ENCODE measurements around the gene C2orf92.
A peak's percentile ranks its signal among the peaks of the same experiment; 100 is the strongest.
"Not testable (repeated sequence)": the region's sequence is repeated elsewhere in the genome, so short reads cannot be mapped to it uniquely, and the experiment has no call there.

C2orf92 gene

DNA sequence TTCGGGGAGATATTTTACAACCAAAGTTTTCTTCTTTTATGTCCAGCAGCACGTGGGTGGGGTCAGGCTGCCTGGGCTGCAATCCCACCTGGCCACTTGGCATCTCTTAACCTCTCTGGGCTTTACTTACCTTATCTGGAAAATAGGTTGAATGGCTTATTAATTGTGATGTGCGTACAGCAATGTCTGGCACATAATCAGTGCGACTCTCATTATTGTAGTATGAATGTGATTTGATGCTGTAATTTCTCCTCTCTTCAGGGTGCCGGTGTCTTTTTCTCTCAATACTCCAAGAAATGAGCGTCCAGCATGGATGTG, 41.8 kb downstream of the C2orf92 start:
- in situ Hi-C loops (cut with MboI; ENCODE audit: low pct_unique_long_range_greater_than_20kb, low sequenced_read_pairs): no loop called here
- no peak for DNase-seq

DNA sequence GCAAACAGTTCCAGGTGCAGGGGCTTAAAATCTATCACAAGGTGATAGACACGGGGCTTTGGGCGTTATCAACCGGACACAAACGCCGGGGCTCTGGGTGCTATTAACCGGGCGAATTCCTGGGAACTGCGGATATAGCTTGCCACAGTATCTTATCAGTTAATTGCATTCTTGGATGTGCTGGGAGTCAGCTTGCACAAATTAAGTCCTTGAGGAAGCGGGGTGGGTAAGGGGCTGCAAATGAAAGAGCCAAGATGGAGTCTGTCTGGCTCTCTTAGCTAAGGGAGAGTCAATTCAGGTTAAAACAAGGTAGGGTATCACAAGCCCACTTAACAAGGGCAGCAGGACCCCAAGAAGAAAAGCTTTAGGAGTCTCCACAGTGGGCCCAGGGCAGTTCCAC, 42.7 kb downstream of the C2orf92 start:
- DNase-seq; in situ Hi-C loops (cut with MboI; ENCODE audit: low pct_unique_long_range_greater_than_20kb, low sequenced_read_pairs): not testable (repeated sequence)

DNA sequence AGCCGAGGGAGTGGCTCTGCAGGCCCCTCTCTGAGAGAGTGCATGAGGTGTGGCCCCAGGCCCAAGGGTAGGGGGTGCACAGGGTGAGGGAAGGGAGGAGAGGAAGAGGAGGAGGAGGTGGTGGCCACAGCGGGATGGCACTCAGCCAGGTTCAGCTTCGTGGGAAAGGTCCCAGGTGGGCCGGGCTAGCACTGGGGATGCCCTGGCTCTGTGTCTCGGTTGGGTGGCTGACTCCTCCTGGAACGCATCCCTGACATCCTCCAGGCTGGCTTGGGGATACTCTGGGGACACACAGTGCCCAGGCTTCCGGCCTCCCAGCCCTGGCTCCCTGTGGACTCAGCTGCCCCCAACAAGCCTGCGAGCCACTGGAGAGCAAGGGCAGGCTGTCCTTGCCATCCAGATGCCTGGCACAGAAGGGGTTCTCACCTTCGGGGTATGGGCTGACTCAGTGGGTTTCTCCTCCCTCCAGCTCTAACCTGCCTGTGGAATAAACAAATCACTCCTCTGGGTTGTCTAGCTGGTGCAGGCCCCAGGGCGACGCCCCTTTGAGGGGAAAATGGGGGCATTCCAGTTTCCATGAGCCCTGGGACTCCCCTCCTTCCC, 43.3 kb downstream of the C2orf92 start:
- DNase-seq: no peak
- in situ Hi-C loops (cut with MboI; ENCODE audit: low pct_unique_long_range_greater_than_20kb, low sequenced_read_pairs): no loop called here

DNA sequence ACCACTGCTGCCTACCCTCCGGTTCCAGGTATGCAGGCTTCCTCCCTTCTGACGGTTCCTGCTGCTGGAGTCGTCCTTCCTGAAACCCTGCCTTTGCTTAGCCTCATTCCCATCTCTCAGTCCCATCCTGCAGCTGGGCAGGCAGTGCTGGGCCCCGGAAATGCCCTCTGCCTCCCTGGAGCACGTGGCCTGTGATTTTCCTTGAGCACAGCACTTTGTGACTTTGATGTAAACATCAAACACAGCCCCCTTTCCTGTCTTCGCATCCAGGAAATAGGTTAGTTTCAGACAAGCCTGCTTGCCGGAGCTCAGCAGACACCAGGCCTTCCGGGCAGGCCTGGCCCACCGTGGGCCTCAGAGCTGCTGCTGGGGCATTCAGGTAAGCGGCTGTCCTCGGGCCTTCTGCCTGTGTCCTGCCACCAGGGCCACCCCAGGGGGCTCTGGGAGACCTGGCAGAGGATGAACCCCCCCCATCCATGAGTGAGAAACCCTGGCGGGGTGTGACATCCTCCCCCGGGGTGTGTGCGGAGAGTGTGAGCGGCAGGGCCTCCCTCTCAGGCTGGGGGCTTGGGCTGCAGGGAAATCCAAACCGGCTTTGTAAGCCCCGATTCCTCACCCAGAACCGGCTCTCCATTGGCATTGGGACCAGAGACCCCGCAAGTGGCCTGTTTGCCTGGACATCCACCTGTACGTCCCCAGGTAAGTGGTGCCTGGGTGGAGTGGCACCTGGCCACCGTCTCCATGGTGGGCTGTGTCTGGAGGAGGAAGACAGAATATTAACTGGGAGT, 44.0 kb downstream of the C2orf92 start, which contains the start of gene ZAP70:
Gene ZAP70, plus strand, starts transcription at position 281 of the 788 bp plus-strand sequence. CDS start 10,461 bp downstream, outside the sequence.
- in situ Hi-C loops (cut with MboI; ENCODE audit: low pct_unique_long_range_greater_than_20kb, low sequenced_read_pairs): no loop called here
- no peak for DNase-seq

DNA sequence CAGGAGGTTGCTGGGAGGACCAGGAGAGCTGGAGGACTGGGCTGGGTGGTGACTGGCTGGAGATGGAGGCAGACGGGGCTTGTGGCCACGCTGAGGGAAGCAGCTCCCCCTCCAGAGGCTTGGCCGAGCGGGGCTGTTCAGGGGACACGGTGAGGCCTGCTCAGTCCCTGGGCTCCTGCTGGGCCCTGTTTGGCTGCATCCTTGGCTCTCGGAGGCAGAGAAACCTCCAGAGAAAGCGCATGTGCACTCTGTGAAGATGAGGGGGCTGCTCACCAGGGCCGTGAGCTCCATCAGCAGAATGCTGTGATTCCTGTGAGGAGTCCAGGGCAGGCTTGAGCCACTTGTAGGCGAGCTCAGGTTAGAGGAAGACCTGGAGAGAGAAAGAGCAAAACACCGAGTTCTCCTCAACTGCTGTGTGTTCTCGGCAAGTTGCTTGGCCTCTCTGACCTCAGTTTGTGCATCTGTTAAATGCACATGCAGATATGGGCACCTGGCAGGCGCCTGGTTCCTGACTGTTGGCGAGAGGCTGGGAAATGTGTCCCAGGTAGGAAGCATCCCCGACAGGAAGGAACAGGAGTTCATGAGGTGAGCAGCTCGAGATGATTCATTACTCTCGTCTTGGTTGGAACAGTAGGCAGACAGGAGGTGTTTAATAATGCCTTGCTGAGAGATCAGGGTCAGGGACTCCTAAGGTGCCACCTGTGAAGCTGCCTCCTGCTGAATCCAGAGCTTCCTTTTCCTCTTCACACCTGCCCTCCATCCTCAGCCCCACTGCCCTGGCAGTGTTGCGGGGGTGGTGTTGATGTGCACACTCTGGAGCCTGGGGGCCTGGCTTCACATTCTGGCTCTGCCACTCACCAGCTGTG, 44.8 kb downstream of the C2orf92 start:
- in situ Hi-C loops (cut with MboI; ENCODE audit: low pct_unique_long_range_greater_than_20kb, low sequenced_read_pairs): no loop called here
- no peak for DNase-seq

DNA sequence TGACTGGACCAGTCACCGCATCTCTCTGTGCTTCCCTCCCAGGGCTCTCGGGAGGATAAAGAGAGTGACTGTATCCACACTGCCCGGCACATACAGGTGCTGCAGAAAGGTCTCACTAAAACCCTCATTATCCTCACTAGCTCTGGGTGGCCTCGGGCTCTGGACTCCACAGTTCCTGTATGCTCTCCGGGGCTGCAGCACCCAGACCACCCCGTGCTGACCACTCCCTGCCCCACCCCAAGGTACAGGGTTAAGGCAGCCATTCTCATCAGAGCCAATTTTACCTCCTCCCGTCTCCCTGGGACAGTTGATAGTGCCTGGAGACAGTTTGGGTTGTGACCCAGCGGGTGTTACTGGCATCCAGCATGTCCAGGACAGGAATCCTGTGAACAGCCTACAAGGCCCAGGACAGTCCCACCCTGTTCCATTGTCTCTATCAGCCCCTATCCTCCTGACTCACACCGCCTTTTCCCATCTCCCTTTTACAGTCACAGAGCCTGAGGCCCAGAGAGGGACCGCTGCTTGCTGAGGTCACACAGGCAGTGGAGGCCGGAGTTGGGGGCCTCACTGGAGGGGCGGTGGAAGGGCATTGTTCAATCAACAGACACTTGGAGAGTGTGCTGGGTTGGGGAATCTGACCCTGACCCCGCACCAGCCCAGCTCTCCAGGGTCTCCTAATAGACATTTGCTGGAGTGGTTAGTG, 45.6 kb downstream of the C2orf92 start:
- in situ Hi-C loops (cut with MboI; ENCODE audit: low pct_unique_long_range_greater_than_20kb, low sequenced_read_pairs): no loop called here
- no peak for DNase-seq

DNA sequence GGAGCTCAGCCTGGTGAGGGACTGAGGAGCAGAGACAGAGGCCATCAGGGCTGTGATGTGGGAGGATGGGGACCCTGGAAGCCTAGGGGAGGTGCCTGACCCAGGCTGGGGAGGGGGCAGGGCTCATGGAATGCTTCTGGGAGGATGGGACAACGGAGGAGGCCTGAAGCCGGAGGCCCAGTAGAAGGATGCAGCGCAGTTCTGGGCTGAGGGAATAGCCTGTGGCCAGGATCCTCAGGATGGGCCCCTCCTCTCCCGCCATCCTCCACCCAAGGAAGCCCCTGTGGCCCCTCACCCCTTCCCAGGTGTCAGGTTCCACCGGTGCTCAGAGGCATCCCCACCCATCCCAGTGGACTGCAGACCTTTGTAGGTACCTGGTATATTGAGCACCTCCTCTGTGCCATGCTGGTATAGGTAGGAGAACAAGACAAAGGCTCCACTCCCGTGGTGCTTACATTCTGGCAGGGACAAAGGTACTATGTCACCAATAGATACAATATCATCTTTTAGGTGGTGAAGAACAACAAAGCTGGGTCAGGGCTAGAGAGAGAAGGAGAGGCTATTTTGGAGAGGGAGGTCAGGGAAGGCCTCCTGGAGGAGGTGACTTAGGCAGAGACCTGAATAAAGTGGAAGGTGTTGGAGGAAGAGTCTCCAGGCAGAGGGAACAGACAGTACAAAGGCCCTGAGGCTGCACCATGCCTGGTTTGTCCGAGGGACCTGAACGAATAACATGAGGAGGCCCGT, 46.6 kb downstream of the C2orf92 start:
- DNase-seq: no peak
- in situ Hi-C loops (cut with MboI; ENCODE audit: low pct_unique_long_range_greater_than_20kb, low sequenced_read_pairs): no loop called here

DNA sequence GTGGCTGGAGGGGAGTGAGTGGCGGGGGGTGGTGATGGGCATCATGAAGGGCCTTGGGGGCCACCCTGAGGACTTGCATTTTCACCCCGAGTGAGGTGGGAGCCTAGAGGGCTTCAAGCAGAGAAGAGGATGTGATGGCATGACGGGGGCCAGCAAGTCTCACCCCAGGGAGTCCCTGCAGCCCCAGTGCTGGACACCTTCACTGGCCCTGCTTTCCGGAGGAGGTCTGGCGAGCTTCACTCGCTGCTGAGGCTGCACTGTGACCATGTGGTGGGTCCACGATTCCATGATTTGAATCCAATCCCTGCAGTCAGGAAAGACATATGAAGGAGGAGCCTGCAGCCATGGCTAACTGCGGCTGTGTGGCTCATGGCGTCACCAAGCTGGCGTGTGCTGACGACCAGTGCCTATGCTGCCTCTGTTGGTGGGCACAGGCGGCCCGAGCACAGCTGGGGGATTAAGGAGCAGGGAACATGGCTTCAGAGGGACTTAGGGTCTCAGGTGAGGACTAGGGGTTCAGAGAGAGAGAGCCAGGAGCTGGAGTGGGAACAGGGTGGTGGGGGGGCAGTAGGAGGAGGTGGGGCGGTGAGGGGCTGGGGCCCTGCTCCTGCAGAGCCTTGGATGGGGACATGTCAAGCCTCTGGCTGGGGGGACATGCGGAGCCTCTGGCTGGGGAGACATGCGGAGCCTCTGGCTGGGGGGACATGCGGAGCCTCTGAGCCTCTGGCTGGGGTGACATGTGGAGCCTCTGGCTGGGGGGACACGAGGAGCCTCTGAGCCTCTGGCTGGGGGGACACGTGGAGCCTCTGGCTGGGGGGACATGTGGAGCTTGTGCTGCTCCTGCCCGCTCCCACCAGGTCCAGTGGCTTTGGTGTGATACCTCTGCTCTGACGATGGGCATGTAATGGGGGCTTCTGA, 47.4 kb downstream of the C2orf92 start:
- DNase-seq: no peak
- in situ Hi-C loops (cut with MboI; ENCODE audit: low pct_unique_long_range_greater_than_20kb, low sequenced_read_pairs): no loop called here

DNA sequence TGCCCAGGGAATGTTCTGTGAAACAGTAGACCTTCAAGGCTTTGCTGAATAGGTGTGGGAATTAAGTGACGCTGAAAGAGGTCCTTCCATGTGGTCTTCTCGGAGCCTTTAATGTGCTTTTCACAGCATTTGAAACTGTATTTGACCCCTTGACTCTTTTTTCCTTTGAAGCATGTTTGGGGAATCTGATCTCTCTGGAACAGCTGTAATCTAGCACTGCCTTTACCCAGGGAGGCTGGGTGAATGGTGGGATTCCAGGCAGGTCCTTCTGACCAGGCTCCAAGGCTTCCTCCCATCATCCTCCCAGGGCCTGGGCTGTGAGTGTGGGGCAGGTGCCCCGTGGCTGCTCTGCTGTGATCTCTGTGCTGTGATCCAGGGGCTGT, 48.1 kb downstream of the C2orf92 start:
- in situ Hi-C loops (cut with MboI; ENCODE audit: low pct_unique_long_range_greater_than_20kb, low sequenced_read_pairs): no loop called here
- no peak for DNase-seq

DNA sequence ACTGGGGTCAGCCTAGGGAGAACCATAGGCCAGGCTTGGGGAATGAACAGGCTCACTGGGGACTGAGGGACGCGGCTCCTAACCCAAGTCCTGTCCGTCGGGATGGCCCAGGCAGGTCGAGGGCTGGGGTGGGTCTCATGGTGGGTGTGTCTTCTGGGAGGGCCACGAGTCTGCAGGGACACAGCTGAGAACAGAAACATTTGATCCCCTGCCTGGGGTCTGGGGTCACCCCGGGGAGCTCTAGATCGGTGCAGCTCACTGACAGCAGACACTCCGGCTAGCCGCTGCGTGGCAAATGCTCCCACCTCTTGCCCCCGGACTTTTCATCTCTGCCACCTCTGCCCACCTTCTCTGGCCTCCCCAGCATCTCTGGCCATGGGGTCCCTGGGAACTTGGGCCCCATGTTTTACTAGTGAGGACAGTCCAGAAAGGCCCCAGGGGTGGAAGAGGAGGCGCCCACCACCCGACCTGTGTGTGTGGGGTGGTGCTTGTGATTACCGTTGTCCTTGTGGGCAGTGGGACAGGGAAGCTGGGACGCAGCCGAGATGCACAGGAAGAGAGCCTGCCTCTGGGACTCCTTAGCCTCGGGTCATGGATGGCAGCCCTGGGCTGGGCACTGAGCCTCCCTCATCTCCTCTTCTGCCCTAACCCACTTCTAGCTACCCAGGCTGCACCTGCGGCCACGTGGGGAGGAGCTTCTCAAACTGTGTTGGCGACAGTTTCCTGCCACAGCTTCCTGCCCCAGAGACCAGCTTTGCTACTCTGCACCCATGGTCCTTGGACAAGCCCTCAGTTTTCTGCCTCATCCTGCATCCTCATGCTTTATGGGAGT, 48.8 kb downstream of the C2orf92 start:
- in situ Hi-C loops (cut with MboI; ENCODE audit: low pct_unique_long_range_greater_than_20kb, low sequenced_read_pairs): no loop called here
- peak; percentile 43 for DNase-seq

DNA sequence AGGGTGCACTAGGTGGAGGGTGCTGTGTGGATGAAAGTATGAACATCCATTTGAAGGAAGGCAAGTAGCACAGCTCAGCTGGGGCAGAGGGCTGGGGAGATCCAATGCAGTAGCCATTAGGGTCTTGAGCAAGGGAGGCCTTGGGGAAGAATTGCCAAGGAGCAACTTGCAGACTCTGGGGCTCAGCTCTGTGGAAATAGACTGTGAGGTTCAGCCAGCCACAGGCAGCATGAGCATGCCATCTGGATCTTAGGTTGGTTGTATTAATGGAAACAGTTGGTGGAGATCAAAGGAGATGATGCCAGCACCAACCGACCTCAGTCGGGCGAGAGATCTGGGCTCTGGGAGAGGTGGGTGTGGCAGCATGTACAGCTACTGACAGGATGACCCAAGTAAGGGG, 49.4 kb downstream of the C2orf92 start:
- no peak for DNase-seq
- in situ Hi-C loops (cut with MboI; ENCODE audit: low pct_unique_long_range_greater_than_20kb, low sequenced_read_pairs): no loop called here

DNA sequence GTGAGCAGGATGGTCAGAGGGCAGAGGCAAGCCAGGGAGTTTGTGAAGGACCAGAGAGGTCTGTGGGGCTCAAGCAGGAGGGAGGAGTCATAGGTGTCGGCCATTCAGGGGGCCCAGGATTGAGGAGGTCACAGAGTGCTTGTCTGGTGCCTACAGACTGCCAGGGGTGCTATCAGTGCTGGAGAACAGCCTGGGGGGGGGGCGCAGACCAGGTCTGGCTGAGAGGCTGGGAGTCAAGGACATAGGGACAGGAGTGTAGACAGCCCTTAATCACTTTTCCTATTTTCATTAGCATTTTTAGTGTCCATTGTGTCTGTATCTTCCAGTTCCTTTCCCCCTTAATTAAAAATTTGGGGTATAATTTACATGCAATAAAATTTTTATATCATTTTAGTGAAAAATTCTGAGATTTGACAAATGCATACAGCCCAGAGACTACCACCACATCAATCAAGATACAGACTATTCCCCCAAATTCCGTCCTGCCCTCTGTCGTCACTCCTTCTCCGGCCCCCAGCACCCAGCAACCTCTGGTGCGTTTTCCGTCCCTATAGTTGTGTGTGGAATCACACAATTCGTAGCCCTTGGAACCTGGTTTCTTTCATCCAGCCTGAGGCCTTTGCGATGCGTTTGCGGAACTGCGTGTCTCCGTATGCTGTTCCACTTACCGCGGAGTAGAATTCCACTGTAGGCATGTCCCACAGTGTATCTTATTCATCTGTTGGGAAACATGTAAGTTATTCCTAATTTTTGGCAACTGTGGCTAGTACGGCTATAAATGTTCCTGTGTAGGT, 50.0 kb downstream of the C2orf92 start:
- DNase-seq: no peak
- in situ Hi-C loops (cut with MboI; ENCODE audit: low pct_unique_long_range_greater_than_20kb, low sequenced_read_pairs): no loop called here

DNA sequence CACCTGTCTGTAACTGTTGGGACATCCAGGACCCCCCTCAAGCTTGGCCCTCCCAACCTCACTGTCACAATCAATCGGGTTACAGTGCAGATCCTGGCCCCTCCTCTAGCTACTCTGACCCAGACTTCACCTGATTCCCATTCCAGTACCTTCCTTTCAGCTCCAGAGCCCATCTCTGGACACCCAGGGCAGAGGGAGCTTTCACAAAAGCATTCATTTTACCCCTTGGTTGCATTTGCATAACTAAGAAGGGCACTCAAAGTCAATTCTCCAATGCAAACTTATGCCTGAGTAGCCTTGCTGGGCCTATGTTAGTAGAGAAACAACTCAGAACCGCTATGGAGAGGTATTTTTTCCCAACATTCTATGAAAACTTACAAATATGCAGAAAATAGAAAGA, 51.2 kb downstream of the C2orf92 start:
- in situ Hi-C loops (cut with MboI; ENCODE audit: low pct_unique_long_range_greater_than_20kb, low sequenced_read_pairs): no loop called here
- DNase-seq: no peak

DNA sequence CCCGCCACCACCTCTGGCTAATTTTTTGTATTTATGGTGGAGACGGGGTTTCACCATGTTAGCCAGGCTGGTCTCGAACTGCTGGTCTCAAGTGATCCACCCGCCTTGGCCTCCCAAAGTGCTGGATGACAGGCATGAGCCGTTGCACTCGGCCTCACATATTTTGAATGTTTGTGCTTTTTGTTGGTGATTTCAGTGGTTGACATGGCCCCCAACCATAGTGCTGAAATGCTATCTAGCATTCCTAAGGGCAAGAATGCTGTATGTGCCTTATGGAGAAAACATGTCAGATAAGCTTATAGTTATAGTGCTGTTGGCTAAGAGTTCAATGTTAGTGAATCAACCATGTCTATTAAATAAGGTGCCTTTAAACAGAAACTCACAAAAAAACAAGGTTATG, 52.7 kb downstream of the C2orf92 start:
- DNase-seq: no peak
- in situ Hi-C loops (cut with MboI; ENCODE audit: low pct_unique_long_range_greater_than_20kb, low sequenced_read_pairs): no loop called here

DNA sequence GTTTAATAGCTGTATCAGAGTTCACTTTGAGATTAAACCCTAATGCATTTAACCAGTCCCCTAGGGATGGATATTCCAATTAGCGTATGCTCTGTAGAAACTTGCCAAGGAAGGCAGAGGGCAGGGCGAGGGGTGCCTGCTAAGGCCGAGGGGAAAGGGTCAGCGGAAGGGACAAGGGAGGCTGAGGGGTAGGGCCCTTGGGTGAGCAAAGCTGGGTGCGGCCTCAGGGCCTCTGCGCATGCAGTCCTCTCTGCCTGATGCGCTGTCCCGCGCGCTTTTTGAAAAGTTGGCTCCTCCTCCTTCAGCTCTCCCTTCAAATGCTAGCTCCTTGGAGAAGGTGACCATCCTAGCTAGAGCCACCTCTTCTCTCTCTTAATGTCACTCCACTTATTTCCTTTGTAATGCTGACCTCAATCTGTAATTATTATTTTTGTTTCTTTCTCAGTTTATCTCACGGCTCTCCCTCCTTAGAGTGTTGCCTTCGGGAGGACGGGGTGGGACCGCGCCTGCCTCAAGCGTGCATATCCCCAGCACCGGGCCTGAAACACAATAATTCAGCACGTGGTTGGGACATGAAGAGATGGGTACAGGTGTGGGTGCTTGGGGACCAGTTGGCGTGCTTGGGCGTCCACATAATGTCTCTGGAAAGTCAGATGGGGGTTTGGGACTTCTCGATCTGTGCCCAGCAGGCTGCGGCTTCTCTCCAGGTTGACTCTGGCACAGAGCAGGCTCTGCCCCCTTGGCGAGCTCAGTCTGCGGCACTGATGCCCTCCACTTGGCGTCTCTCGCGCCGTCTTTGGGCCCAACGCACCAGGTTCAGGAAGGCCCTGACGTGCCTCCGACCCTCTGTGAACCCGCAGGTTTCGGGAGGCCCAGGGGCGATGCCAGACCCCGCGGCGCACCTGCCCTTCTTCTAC, 53.9 kb downstream of the C2orf92 start:
- DNase-seq: no peak
- in situ Hi-C loops (cut with MboI; ENCODE audit: low pct_unique_long_range_greater_than_20kb, low sequenced_read_pairs): no loop called here

DNA sequence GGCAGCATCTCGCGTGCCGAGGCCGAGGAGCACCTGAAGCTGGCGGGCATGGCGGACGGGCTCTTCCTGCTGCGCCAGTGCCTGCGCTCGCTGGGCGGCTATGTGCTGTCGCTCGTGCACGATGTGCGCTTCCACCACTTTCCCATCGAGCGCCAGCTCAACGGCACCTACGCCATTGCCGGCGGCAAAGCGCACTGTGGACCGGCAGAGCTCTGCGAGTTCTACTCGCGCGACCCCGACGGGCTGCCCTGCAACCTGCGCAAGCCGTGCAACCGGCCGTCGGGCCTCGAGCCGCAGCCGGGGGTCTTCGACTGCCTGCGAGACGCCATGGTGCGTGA, 54.5 kb downstream of the C2orf92 start:
- in situ Hi-C loops (cut with MboI; ENCODE audit: low pct_unique_long_range_greater_than_20kb, low sequenced_read_pairs): no loop called here
- DNase-seq: no peak

All from KBM-7 (cell line).